ENCODE measurements around the gene CGRRF1.

CGRRF1 gene

GRCh38 chr14:54490445-54491175 is 19.1 kb upstream of the CGRRF1 start:
- no peak for DNase-seq

DNA sequence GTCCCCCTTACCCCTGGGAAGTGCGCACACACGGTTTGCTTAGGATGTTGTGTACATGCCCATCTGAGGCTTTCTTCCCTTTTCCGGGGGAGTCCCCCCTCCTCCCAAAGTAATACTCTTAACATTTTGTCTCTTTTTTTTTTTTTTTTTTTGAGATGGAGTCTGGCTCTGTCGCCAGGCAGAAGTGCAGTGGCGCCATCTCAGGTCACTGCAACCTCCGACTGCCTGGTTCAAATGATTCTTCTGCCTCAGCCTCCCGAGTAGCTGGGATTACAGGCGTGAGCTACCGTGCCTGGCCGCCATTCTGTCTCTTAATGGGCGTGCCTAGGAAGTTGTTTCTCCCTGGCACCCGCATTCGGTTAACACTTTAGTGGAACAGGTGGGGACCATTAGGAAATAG is 16.4 kb upstream of the CGRRF1 start:
- DNase-seq: no peak

DNA sequence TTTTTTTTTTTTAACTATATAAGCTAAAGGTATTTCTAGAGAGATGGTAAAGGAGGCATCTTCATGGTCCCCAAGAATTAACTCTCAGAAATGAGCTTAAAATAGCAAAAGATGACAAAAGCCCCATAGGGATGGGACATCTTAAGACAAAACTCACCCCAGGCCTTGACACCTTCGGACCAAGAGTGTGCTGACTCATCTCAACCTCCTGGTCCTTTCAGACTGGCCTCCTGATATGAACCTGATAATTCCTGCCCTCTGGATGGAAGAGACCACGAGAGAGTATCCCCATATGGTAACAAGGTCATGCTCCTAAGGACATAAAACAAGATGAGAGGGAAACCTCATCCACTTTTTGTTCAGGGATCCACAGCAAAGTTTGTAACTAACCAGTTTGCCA is 12.5 kb upstream of the CGRRF1 start:
- no peak for DNase-seq

DNA sequence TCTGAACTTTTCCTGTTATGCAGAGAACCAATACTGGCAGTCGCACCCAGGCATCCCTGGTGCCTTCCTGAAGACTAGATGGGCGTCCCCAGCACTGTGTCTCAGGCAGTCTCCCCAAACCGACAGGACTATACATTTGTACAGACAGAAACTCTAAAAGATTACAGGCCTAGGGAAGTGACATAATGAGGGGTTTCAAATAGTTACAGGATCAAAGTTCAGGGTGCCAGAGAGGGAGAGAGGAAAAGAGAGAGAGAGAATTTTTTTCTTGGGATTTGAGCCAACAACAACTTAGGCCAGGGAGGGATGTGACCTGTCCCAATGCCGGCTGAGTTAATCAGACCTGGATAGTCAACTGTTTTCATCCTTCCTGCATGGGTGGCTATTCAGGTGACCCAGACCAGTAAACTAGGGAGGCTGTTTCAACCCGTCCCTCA is 11.6 kb upstream of the CGRRF1 start:
- DNase-seq: no peak

GRCh38 chr14:54498579-54498978 is 11.1 kb upstream of the CGRRF1 start:
- DNase-seq: no peak

DNA sequence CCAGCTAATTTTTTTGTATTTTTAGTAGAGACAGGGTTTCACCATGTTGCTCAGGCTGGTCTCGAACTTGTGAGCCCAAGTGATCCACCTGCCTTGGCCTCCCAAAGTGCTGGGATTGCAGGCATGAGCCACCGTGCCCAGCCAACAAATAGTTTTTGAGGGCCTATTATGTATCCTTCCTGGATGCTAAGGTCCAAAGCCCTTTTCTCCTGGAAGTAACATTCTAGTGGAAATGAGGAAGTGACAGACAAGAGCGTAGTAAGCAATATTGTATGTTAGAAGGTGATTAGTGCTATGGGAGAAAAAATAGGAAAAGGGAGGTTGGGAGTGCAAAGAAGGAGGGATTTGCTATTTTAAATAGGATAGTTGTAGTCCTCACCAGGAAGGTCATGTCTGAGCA is 9.0 kb upstream of the CGRRF1 start:
- no peak for DNase-seq

DNA sequence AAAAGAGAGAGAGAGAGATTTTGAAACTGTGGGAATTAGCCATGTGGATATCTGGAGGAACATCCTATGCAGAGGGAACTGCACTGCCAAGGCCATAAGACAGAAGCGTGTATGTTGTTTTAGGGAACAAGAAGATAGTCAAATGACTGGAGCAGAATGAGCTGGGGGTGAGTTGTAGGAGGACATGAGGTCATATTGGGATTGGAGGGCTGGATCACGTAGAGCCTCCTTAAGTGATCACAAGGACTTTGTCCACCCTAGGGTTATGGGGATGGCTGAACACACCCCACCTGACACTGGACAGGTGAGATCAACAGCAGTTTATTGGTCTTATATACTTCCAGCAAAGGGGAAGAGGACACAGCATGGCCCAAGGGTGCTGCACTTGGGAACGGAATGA is 8.2 kb upstream of the CGRRF1 start:
- DNase-seq: no peak

GRCh38 chr14:54502602-54503001 is 7.1 kb upstream of the CGRRF1 start:
- no peak for DNase-seq

DNA sequence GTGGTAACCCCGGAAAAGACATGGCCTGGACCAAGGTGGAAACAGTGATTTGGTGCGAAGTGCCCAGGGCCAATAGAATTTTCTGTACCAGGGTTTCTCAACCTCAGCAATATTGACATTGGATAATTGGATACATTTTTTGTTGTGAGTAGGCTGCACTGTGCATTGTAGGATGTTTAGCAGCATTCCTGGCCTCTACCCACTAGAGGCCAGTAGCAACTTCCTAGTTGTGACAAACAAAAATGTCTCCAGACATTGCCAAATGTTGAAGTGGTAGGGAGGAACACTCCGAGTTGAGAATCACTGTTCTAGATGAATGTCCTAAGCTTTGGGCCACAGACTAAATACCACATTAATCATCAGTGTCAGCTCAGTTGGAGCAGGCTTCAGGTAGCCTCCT is 6.2 kb upstream of the CGRRF1 start:
- DNase-seq: no peak

- DNase-seq: no peak
Observed at GRCh38 chr14:54512393-54512792, 2.7 kb downstream of the CGRRF1 start.

DNA sequence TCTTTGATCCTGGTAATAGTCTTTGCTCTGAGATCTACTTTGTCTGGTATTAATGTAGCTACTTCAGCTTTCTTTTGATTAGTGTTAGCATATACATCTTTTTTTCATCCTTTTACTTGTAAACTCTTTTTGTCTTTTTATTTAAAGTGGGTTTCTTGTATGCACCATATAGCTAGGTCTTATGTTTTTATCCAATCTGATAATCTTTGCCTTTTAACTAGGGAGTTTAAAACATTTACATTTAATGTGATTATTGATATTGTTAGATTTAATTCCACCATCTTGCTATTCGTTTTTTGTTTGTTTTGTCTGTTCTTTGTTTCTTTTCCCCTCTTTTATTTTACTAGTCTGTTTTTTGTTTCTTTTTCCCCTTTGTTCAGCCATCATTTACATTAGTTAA is 6.0 kb downstream of the CGRRF1 start:
- no peak for DNase-seq

DNA sequence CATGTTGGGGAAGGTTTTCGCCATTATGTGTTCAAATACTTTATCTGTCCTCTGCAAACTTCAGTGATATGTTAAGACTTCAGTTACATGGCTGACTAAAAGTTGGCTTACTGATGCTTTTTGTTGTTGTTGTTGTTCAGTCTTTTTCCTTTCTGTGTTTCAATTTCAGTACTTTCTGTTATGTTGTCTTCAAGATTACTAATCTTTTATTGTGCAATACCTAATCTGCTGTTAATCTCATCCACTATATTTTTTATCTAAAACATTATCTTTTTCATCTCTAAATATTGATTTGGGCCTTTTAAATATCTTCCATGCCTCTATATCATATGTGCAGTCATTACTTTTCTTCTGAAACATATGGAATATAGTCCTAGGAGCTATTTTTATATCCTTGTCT is 7.0 kb downstream of the CGRRF1 start:
- no peak for DNase-seq

DNA sequence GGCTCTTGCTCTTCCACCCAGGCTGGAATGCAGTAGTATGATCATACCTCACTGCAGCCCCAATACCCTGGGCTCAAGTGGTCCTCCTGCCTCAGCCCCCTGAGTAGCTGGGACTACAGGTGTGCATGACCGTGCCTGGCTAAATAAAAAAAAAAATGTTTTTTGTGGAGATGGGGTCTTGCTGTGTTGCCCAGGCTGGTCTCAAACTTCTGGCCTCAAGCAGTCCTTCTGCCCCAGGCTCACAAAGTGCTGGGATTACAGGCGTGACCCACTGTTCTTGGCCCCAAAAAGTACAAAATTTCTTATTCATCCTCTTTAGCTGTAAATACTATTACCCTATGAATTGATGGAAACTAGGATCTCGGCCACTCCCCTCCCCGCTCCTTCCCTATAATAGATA is 14.7 kb downstream of the CGRRF1 start:
- DNase-seq: no peak

- no peak for DNase-seq
Observed at GRCh38 chr14:54528973-54529372, 19.3 kb downstream of the CGRRF1 start.

DNA sequence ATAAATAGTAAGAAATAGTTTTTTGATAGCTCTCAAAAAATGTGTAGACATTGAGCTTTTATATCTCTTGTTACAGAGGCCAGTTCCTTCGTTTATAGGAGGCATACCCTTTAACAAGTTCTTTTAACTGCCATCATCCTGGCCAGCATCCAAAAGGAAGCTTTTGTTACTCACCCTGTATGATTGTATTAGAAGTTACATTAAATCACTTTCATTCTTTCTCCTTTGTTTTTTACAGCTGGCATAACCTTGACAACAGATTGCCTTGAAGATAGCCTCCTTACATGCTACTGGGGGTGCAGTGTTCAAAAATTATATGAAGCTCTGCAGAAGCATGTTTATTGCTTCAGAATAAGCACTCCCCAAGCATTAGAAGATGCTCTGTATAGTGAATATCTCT is 20.1 kb downstream of the CGRRF1 start:
- no peak for DNase-seq

- DNase-seq: no peak
Observed at GRCh38 chr14:54532111-54533012, 22.7 kb downstream of the CGRRF1 start.

- DNase-seq: no peak
Observed at GRCh38 chr14:54533100-54533499, 23.4 kb downstream of the CGRRF1 start.

- no peak for DNase-seq
Observed at GRCh38 chr14:54535126-54535525, 25.4 kb downstream of the CGRRF1 start.

DNA sequence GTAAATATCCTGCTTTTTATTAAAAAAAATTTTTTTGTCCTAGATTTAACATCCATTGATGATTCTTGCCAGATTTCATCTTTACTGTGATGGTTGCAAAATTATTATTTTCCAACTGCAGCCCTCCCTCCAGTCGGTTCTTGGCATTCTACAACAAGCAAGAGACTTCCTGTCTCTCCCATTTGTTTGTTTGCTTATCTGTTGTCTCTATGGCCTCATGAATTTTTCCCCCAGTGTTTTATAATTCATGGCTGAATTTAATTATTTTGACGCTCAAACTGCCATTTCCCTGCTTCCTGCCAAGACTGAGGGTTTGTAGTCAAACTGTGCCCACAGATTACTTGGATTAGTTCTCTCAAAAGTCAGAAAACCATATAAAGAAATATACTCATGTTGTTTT is 25.9 kb downstream of the CGRRF1 start:
- DNase-seq: no peak

DNA sequence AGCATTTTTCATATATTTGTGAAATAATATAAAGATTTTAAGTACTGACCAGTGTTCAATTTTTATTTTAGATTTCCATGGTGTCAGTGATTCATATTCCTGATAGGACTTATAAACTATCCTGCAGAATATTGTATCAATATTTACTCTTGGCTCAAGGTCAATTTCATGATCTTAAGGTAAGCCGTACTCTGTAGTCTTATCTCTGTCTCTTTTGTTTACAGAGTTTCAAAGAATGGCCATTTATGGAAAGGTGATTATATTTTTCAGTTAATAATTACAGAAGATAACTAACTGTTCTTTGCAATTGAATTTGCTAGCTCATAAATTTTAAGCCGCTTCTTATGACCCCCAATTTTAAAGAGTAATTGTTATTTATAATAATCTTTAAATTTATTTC is 27.9 kb downstream of the CGRRF1 start:
- DNase-seq: no peak

- DNase-seq: no peak
Observed at GRCh38 chr14:54538055-54538454, 28.3 kb downstream of the CGRRF1 start.

DNA sequence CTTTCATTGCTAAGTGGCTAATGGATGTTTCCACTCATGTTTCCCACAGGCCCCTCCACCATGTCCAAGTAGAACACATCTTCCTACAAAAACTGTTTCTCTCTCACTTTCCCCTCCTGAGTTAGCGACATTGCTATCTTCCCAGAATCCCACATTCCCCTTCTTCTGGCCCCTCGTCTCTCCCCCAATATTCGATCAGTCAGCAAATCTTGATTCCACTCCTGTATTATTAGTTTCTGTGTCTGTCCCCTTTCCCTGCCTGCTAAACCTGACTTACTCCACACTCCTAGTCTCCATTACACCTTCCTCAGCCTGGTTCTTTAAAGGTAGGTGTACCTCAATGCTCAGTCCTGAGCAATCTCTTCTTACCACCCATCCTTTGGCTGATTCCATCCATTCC is 37.9 kb downstream of the CGRRF1 start:
- DNase-seq: no peak

- DNase-seq: no peak
Observed at GRCh38 chr14:54548491-54548890, 38.8 kb downstream of the CGRRF1 start.

DNA sequence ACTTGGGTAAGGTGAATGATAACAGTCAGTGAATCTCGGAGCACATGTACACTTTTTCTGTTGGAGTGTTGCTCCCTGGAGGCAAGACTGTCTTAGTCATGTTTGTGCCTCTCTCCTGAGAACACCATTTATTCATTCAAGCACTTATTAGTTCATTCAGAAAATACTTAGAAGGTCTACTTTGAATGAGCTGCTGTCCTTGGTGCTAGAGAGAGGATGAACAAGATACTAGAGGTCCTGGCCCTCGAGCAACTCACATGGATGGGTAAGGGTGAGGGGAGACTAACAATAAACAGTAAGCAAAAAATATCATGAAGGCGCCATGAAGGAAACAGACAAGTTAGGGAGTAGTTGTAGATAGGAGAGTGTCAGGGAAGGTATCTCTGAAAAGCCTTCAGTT is 40.2 kb downstream of the CGRRF1 start:
- DNase-seq: no peak
